GM23248 (cell line): ENCODE results near the gene DCP1A. TPM values are rescaled to one million over a fixed set of nuclear protein-coding genes. Genes with fewer than 3 reads are reported as not detected.
"Not testable (repeated sequence)": the region's sequence is repeated elsewhere in the genome, so short reads cannot be mapped to it uniquely, and the experiment has no call there.

Experiments
- DNase-seq: peaks from one replicate; pipeline ENCODE4 v3.0.0-alpha.2; 2015
- H2AFZ ChIP-seq: fragments of 200-600 bp; sonication (generic); 2 replicates; pipeline ENCODE4 v1.6.1; 2016; ENCODE audit warnings: antibody characterized with exemption
- H3F3A ChIP-seq: fragments of 200-600 bp; sonication (generic); 2 replicates; pipeline ENCODE4 v1.6.1; 2016; ENCODE audit warnings: mild to moderate bottlenecking, antibody characterized with exemption, mixed run types; ENCODE audit not compliant: insufficient read depth
- H3K27ac ChIP-seq: fragments of 200-600 bp; sonication (generic); 2 replicates; pipeline ENCODE4 v1.5.1; 2016; ENCODE audit warnings: mild to moderate bottlenecking
- H3K27me3 ChIP-seq: fragments of 200-600 bp; sonication (generic); replicated peaks from 2 replicates; pipeline ENCODE4 v1.6.1; 2016; ENCODE audit warnings: mild to moderate bottlenecking; ENCODE audit not compliant: insufficient read depth
- H3K36me3 ChIP-seq: fragments of 200-600 bp; sonication (generic); 2 replicates; pipeline ENCODE4 v1.6.1; 2016; ENCODE audit warnings: low read depth, mild to moderate bottlenecking
- H3K4me1 ChIP-seq: fragments of 200-600 bp; sonication (generic); 2 replicates; pipeline ENCODE4 v1.6.1; 2016; ENCODE audit warnings: mild to moderate bottlenecking; ENCODE audit not compliant: insufficient read depth
- H3K4me2 ChIP-seq: fragments of 200-600 bp; sonication (generic); one replicate; pipeline ENCODE4 v1.6.1; 2016; ENCODE audit warnings: mild to moderate bottlenecking; ENCODE audit not compliant: unreplicated experiment
- H3K4me3 ChIP-seq: fragments of 200-600 bp; sonication (generic); 2 replicates; pipeline ENCODE4 v1.5.1; 2016; ENCODE audit warnings: mild to moderate bottlenecking
- H3K79me2 ChIP-seq: fragments of 200-600 bp; sonication (generic); 2 replicates; pipeline ENCODE4 v1.6.1; 2016; ENCODE audit warnings: mild to moderate bottlenecking; ENCODE audit not compliant: insufficient read depth
- H3K9ac ChIP-seq: fragments of 200-600 bp; sonication (generic); 2 replicates; pipeline ENCODE4 v1.6.1; 2016; ENCODE audit warnings: mild to moderate bottlenecking
- H3K9me2 ChIP-seq: fragments of 200-600 bp; sonication (generic); 2 replicates; pipeline ENCODE4 v1.6.1; 2016; ENCODE audit warnings: mixed run types, mild to moderate bottlenecking, moderate library complexity; ENCODE audit not compliant: insufficient read depth
- H3K9me3 ChIP-seq: fragments of 200-600 bp; sonication (generic); one replicate; pipeline ENCODE4 v1.6.1; 2017; ENCODE audit warnings: low read depth
- H4K20me1 ChIP-seq: fragments of 200-600 bp; sonication (generic); 2 replicates; pipeline ENCODE4 v1.6.0; 2016; ENCODE audit not compliant: insufficient read depth
- EZH2 ChIP-seq: fragments of 200-600 bp; sonication (generic); IDR thresholded peaks from 2 replicates; pipeline ENCODE4 v1.6.1; 2018; ENCODE audit warnings: antibody characterized with exemption, mild to moderate bottlenecking; ENCODE audit not compliant: insufficient read depth, poor library complexity, severe bottlenecking
- EZH2phosphoT487 ChIP-seq: fragments of 200-600 bp; sonication (generic); IDR thresholded peaks from 2 replicates; pipeline ENCODE4 v1.6.1; 2018; ENCODE audit warnings: antibody characterized with exemption, moderate library complexity, mild to moderate bottlenecking, low read depth; ENCODE audit not compliant: insufficient read depth
- WGBS, 2 experiments: methylation state at CpG; one replicate each; pipeline ENCODE4 v1.1.6; 2015 to 2017; ENCODE audit warnings: low lambda C conversion rate in 2 of 2, low coverage in 1 of 2; ENCODE audit errors: missing lambda C conversion rate in 2 of 2; 5-methylcytosine and 5-hydroxymethylcytosine counted together
- in situ Hi-C: fragments of 300-500 bp; cut with MboI; formaldehyde crosslinking; loops from 2 replicates; pipeline ENCODE4 v1.15.0; 2020
- polyA plus RNA-seq: library from polyadenylated mRNA; unstranded; fragments of >200 nt; fragmentation: Nextera tagmentation; extraction: Ambion mirVana; gene quantifications from 2 replicates; pipeline ENCODE4 v1.2.1, GENCODE V29; 2016
- total RNA-seq: library from RNA; depleted of rRNA; stranded (reverse); fragments of >200 nt; shearing (Covaris generic); gene quantifications from 2 replicates; pipeline ENCODE4 v1.2.3, GENCODE V29; 2014

Gene DCP1A
- total and polyA plus RNA-seq, 2 experiments from 2014 or later, result 13.1 to 27.2 TPM

GRCh38 chr3:53361852-53362251 lies 14.5 kb upstream of the DCP1A start:
- no peaks in the 10 kb centered on the region for H4K20me1 ChIP-seq
- no peaks in the 10 kb centered on the region for H3K27me3 ChIP-seq
- no peaks in the 10 kb centered on the region for H3K36me3 ChIP-seq
- peaks cover 7% of the 10 kb centered on the region; the same call in 1 of the 2 replicates for H3K4me1 ChIP-seq
- TF ChIP-seq EZH2 (no peak), EZH2phosphoT487 (no peak)
- no peaks in the 10 kb centered on the region for H3K79me2 ChIP-seq
- no peaks in the 10 kb centered on the region for H3F3A ChIP-seq
- no peak overlapping the region for H3K27ac ChIP-seq
- H2AFZ ChIP-seq, result no peak overlapping the region
- 76 to 78% methylated on average over 3 of the region's 3 CpGs for WGBS, 2 experiments
- no peaks in the 10 kb centered on the region for H3K9me3 ChIP-seq
- no peak overlapping the region for H3K4me2 ChIP-seq
- no peak for DNase-seq
- H3K9ac ChIP-seq, result no peak overlapping the region
- H3K9me2 ChIP-seq, result no peaks in the 10 kb centered on the region
- no peak overlapping the region for H3K4me3 ChIP-seq
- in situ Hi-C loops, result no loop called here

- H3K27me3 ChIP-seq, result no peaks in the 10 kb centered on the region
- no peak overlapping the region for H3K27ac ChIP-seq
- DNase-seq, result peak; percentile 28
- H4K20me1 ChIP-seq, result no peaks in the 10 kb centered on the region
- H2AFZ ChIP-seq, result peak overlapping the region; percentile 48; the same call in 1 of the 2 replicates
- no peaks in the 10 kb centered on the region for H3K36me3 ChIP-seq
- no peaks in the 10 kb centered on the region for H3K9me3 ChIP-seq
- H3K79me2 ChIP-seq, result no peaks in the 10 kb centered on the region
- no peak for TF ChIP-seq EZH2phosphoT487
- TF ChIP-seq EZH2, result no peak
- no peak overlapping the region for H3K4me3 ChIP-seq
- no peak overlapping the region for H3K4me2 ChIP-seq
- WGBS, 2 experiments, result 0 to 3% methylated on average over 1 of the region's 1 CpG
- no peak overlapping the region for H3K9ac ChIP-seq
- no peaks in the 10 kb centered on the region for H3F3A ChIP-seq
- H3K9me2 ChIP-seq, result no peaks in the 10 kb centered on the region
- H3K4me1 ChIP-seq, result peaks cover 7% of the 10 kb centered on the region; the same call in 1 of the 2 replicates
- in situ Hi-C loops, result no loop called here
These were observed 10.1 kb upstream of the DCP1A start for GRCh38 chr3:53357458-53357857.

GRCh38 chr3:53354945-53355498 lies 7.7 kb upstream of the DCP1A start:
- Histone ChIP-seq H3K27me3 (no peaks in the 10 kb centered on the region), H3K4me1 (peaks cover 7% of the 10 kb centered on the region; the same call in 1 of the 2 replicates), H3K4me3 (no peak overlapping the region), H2AFZ (no peak overlapping the region), H3K9ac (no peak overlapping the region), H4K20me1 (no peaks in the 10 kb centered on the region), H3K9me2 (no peaks in the 10 kb centered on the region), H3K4me2 (no peak overlapping the region), H3K36me3 (no peaks in the 10 kb centered on the region), H3F3A (no peaks in the 10 kb centered on the region), H3K9me3 (no peaks in the 10 kb centered on the region), H3K79me2 (no peaks in the 10 kb centered on the region), H3K27ac (no peak overlapping the region)
- TF ChIP-seq EZH2 (no peak), EZH2phosphoT487 (no peak)
- in situ Hi-C loops, result no loop called here
- DNase-seq, result no peak
- 96 to 97% methylated on average over 2 of the region's 2 CpGs for WGBS, 2 experiments

- H3K79me2 ChIP-seq, result no peaks in the 10 kb centered on the region
- no peaks in the 10 kb centered on the region for H3K36me3 ChIP-seq
- H3K9ac ChIP-seq, result no peak overlapping the region
- H3K27ac ChIP-seq, result no peak overlapping the region
- TF ChIP-seq EZH2, result no peak
- no peak for TF ChIP-seq EZH2phosphoT487
- H3K27me3 ChIP-seq, result no peaks in the 10 kb centered on the region
- H3K4me1 ChIP-seq, result peaks cover 7% of the 10 kb centered on the region; the same call in 1 of the 2 replicates
- in situ Hi-C loops, result no loop called here
- 77 to 85% methylated on average over 2 of the region's 2 CpGs for WGBS, 2 experiments
- no peaks in the 10 kb centered on the region for H4K20me1 ChIP-seq
- H2AFZ ChIP-seq, result no peak overlapping the region
- no peaks in the 10 kb centered on the region for H3K9me2 ChIP-seq
- DNase-seq, result no peak
- no peaks in the 10 kb centered on the region for H3F3A ChIP-seq
- no peak overlapping the region for H3K4me2 ChIP-seq
- H3K9me3 ChIP-seq, result no peaks in the 10 kb centered on the region
- H3K4me3 ChIP-seq, result no peak overlapping the region
These were observed 5.9 kb upstream of the DCP1A start for GRCh38 chr3:53353202-53353601.

GRCh38 chr3:53350652-53351051 lies 3.3 kb upstream of the DCP1A start:
- Histone ChIP-seq H3K9me3 (no peaks in the 10 kb centered on the region), H3K36me3 (no peaks in the 10 kb centered on the region), H3K79me2 (peaks cover 17% of the 10 kb centered on the region), H4K20me1 (no peaks in the 10 kb centered on the region), H3K4me3 (no peak overlapping the region), H3K4me2 (no peak overlapping the region), H3K9me2 (no peaks in the 10 kb centered on the region), H3K4me1 (peaks cover 4% of the 10 kb centered on the region), H3K27me3 (no peaks in the 10 kb centered on the region), H3K27ac (no peak overlapping the region), H2AFZ (peak overlapping the region; percentile 64), H3F3A (no peaks in the 10 kb centered on the region), H3K9ac (no peak overlapping the region)
- no peak for TF ChIP-seq EZH2phosphoT487
- no peak for TF ChIP-seq EZH2
- 26 to 31% methylated on average over 3 of the region's 3 CpGs for WGBS, 2 experiments
- DNase-seq, result peak; percentile 54
- in situ Hi-C loops, result no loop called here

- DNase-seq, H3K9me2 ChIP-seq, H3K27me3 ChIP-seq, H4K20me1 ChIP-seq, H3K36me3 ChIP-seq, H3F3A ChIP-seq, H3K9me3 ChIP-seq: not testable (repeated sequence)
- peak overlapping the region; percentile 98 for H2AFZ ChIP-seq
- peaks cover 16% of the 10 kb centered on the region for H3K4me1 ChIP-seq
- 73 to 75% methylated on average over 19 of the region's 19 CpGs for WGBS, 2 experiments
- H3K4me2 ChIP-seq, result peak overlapping the region; percentile 97
- peak overlapping the region; percentile 98 for H3K4me3 ChIP-seq
- H3K27ac ChIP-seq, result peak overlapping the region; percentile 94
- peak overlapping the region; percentile 99 for H3K9ac ChIP-seq
- in situ Hi-C loops, result loop anchor here (25.0 kb wide), 1 partner anchor 539 kb away; the partner anchor contains the start of genes ACTR8 and SELENOK
- peaks cover 42% of the 10 kb centered on the region for H3K79me2 ChIP-seq
These were observed 775 bp upstream of the DCP1A start for GRCh38 chr3:53348118-53348517.
